Fibroblast of pulmonary artery (primary cell): ENCODE results near the gene CBL.

Experiments
- DNase-seq: peaks from one replicate; pipeline ENCODE4 v3.0.0-alpha.2; 2010; ENCODE audit warnings: low read depth
- H3K4me3 ChIP-seq: replicated peaks from 2 replicates; pipeline ENCODE4 v1.5.1; 2011; ENCODE audit warnings: low read depth, mild to moderate bottlenecking, control low read depth, low read length, moderate library complexity
- CTCF ChIP-seq: IDR thresholded peaks from 2 replicates; pipeline ENCODE4 v1.5.1; 2011; ENCODE audit warnings: mild to moderate bottlenecking, control low read depth, low read length, inconsistent platforms; ENCODE audit errors: missing control alignments

Gene CBL

DNA sequence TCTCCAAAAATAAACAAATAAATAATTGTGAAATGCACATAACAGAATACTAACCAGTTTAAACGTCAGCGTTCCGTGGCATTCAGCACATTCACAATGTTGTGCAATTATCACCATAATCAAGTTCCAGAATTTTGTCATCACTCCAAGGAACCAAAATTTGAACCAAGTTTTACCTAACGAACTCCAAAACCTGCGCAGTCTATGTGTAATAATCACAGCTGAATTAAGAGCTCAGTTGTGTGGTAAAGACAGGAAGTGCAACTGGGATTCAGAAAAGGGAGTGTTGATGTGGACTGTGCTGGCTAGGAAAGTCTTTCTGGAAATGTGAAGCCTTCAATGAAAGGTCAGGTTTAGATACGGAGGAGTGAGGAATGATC is 116.2 kb downstream of the CBL start:
- TF ChIP-seq CTCF, result peak; percentile 21
- H3K4me3 ChIP-seq, result no peak overlapping the region
- DNase-seq, result no peak

- no peak overlapping the region for H3K4me3 ChIP-seq
- no peak for TF ChIP-seq CTCF
- no peak for DNase-seq
Observed at GRCh38 chr11:119322921-119323531, 116.9 kb downstream of the CBL start.

DNA sequence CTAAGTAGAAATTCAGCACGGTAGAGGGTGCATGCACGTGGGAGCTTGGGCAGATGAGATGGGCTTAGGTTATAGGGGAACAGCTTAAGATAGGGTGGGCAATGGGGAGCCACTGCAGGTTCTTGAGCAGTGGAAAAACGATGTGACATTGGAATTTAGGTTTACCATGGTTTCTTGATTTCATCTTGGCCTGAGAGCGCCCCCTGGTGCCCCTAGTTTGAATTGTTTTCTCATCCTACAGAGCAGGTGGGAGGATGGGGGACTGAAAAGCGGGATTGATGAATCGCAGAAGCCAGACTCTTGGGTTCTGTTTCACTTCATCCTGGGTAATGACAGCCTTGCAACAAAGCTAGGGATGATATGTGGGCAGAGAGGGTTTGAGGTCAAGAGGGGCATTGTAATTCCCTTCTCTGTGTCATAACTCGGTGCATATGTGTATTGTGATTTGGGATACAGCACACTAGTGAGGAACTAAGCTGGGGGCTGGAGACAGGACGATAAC is 117.4 kb downstream of the CBL start:
- no peak overlapping the region for H3K4me3 ChIP-seq
- DNase-seq, result peak; percentile 80
- peak; percentile 69 for TF ChIP-seq CTCF

- TF ChIP-seq CTCF, result no peak
- no peak for DNase-seq
- H3K4me3 ChIP-seq, result no peak overlapping the region
Observed at GRCh38 chr11:119324189-119324588, 118.0 kb downstream of the CBL start.

- no peak for TF ChIP-seq CTCF
- no peak overlapping the region for H3K4me3 ChIP-seq
- DNase-seq, result no peak
Observed at GRCh38 chr11:119329320-119329719, 123.2 kb downstream of the CBL start.

DNA sequence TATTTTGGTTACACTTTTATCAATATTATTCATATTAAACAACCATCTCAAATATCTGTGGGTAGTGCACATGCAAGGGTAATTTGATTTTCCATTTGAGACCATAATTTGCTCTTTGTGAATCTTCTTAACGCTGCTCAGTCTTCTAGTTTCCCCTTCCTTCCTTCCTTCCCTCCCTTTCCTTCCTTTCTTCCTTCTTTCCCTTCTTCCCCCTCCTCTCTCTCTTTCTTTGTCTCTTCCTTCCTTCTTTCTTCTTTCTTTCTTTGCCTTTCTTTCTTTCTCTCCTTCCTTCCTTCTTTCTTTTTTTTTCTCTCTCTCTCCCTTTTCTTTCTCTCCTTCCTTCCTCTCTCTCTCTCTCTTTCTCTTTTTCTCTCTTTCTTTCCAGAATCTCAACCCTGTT is 124.1 kb downstream of the CBL start:
- H3K4me3 ChIP-seq, result no peak overlapping the region
- TF ChIP-seq CTCF, result no peak
- DNase-seq, result no peak

GRCh38 chr11:119332111-119332765 is 126.1 kb downstream of the CBL start:
- no peak overlapping the region for H3K4me3 ChIP-seq
- TF ChIP-seq CTCF, result no peak
- no peak for DNase-seq
